CD4-positive, alpha-beta T cell treated with Interleukin-6 at 100 ng/mL for 8 hours (primary cell): ENCODE results near the gene GNA12.

ENCODE experiments used
- DNase-seq: peaks from one replicate; pipeline ENCODE4 v3.0.0-alpha.2; 2020; ENCODE audit warnings: mixed read lengths, low spot score

Gene GNA12

DNA sequence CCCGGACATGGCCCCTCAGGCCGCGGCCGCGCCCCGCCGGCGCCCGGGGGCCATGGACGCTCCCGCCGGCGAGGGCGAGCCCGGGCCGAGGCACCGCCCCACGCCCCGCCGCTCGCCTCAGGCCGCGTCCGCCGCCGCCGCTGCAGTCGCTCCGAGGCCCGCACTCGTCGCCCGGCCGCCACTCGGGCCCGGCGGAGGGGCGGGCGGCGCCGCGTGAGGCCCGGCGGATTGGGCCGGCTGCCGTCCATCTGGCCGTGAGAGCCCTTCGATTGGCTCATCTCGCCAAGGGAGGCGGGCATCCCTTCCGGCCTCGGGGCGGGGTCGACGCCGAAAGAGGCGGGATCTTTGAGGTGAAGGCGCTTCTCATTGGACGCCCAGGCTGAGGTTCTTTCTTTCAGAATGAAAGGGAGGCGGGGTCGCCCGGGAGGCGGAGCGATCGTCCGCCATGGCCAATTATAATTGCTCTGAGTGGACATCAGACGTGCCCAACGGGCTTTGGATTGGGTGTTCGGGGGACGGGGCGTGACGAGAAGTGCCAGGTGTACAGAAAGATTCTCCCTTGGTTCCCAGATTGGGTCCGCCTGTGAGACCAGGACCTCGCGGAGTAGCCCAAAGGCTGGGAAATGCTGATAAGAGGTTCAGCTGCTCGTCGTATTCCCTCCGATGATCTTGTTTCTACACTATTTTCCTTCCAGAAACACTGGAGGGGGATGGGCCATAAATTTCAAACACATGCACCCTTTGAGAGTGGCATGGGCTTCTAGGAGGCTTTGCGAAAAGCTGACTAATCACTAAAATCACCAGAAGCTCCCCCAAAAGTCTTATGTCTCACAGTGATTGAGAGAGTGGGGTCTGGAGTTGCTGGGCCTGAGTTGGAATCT lies at the start of gene GNA12:
Gene GNA12, minus strand, starts transcription at position 156 of the 881 bp plus-strand sequence. Its CDS starts 147 bp downstream, at position 9.
- DNase-seq, result peak; percentile 97

DNA sequence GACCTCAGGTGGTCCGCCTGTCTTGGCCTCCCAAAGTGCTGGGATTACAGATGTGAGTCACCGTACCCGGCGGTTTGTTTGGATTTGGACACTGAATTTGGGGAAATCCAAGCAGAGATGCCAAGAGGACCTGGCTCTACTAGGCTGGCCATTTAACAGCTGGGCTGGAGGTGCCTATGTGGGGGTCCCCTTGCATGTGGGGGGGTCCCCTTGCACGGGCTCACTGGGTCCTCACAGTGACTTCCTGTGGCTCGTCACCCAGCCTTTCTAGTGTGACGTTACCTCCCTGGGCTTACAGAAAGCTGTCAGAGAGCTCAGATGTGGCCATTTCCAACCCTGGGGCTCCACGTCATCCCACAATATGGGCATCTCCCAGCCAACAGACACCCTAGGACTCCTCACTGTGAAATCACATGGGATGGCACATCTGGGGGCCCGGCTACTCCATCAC lies 49.3 kb upstream of the GNA12 start:
- DNase-seq, result no peak

GRCh38 chr7:2892549-2892948 lies 48.4 kb upstream of the GNA12 start:
- DNase-seq, result no peak

- no peak for DNase-seq
These were observed 43.7 kb upstream of the GNA12 start for GRCh38 chr7:2887816-2888215.

GRCh38 chr7:2886900-2887299 lies 42.8 kb upstream of the GNA12 start:
- DNase-seq, result peak; percentile 57

- no peak for DNase-seq
These were observed 42.3 kb upstream of the GNA12 start for GRCh38 chr7:2886391-2886790.

GRCh38 chr7:2884161-2884560 lies 40.1 kb upstream of the GNA12 start:
- no peak for DNase-seq

DNA sequence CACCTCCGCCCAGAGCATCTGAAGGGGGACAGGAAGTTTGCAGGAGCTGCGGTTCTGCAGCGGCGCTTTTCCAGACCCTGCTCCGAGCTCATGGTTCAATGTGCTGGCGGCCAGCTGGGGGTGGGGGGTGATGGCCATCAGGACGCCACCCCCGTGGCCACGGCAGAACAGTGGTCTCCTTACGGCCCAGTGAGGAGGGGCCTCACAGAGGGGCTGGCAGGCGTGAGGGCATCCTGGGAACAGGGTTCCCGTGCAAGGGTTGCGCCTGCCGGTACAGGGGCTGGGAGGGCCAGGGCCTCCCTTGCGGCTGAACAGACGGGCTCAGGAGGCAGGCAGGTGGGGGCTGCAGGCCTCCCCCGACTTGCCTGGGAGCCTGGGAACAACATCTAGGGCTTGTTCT lies 39.0 kb upstream of the GNA12 start:
- no peak for DNase-seq

GRCh38 chr7:2882111-2882510 lies 38.0 kb upstream of the GNA12 start:
- DNase-seq, result no peak

DNA sequence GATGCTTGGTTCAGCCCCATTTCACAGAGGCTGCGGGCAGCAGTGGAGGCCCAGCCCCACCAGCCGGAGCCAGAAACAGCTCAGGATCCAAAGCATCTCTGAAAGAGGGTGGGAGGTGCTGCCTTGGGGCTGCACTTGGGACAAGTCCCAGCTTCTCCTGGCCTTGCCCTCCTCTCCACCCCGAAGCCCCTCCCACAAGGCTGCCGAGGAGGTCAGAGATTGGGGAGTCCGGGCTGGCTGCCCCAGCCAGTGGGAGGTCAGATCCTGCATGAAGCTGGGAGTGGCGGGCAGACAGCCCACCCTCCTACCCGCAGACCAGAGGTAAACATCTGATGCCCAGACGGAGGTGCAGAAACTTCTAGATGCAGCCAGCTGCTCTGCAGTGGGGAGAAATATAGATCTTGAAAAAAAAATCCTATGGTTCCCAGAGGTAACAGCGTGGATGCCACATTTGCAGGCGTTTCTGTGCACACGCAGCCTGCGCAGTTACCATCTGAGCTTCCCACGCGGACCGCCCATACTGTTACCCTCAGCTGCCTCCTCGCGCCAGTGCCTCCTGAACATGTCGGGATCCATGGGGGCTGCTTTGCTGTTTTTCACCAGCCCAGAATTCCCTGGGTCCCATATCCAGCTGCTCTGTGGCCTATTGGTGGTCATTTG lies 36.9 kb upstream of the GNA12 start:
- no peak for DNase-seq

GRCh38 chr7:2880051-2880450 lies 35.9 kb upstream of the GNA12 start:
- no peak for DNase-seq

- no peak for DNase-seq
These were observed 35.2 kb upstream of the GNA12 start for GRCh38 chr7:2879354-2879753.

GRCh38 chr7:2878306-2878705 lies 34.2 kb upstream of the GNA12 start:
- DNase-seq, result no peak

DNA sequence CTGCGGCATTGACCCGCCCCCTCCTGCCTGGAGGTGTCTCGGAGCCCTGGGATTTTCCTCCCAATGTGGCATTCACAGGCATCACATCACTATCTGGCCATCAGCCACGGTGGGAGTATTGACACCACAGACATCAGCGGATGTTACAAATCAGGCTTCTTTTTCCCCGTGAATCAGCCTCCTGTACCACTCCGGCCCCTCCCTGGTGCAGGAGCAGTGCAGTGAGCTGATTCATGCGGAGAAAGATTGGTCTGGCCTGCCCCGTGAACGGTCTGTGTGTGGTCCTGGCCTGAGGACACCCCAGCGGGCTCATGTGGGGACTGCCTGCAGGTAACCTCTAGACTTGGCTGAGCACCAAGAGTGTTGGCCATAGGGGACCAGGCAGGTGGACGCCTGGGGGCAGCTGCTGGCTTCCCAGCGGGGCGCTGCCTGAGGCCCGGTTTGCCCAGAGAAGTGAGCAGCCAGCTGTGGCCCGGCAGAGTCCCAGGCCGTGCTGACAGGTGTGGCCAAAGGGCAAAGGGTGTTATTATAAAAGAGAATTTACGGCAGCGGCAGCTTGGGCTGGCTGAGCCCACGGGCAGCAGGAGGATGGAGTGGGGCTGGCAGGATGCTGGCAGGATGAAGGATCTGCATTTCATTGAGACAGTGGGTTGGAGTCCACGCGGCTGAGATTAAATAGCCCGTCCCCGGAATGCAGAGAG lies 32.1 kb upstream of the GNA12 start:
- DNase-seq, result no peak

GRCh38 chr7:2873686-2874551 lies 29.8 kb upstream of the GNA12 start:
- no peak for DNase-seq

GRCh38 chr7:2873146-2873545 lies 29.0 kb upstream of the GNA12 start:
- DNase-seq, result no peak

- DNase-seq, result no peak
These were observed 28.3 kb upstream of the GNA12 start for GRCh38 chr7:2872296-2872874.

DNA sequence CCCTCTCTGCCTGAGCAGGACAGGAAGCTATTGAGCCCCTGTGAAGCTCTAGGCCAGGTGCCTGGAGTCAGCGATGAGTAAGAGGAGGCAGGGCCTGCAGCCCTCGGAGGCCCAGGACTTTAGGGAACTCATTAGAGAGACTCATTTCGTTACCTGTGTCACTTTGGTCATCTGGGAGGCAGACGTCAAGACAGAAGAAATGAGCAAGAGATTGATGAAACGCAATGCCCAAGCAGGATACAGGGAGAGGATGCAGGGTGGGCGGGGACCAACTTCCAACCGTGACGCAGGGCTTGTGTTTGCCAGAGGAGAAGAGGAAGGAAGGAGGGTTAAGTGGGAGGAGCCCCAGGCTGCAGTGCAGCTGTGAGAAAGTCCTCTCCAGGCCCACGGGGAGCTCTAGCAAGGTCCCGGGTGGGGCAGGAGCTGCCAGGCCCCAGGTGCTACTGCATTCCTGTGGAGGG lies 26.4 kb upstream of the GNA12 start:
- peak; percentile 63 for DNase-seq

- no peak for DNase-seq
These were observed 25.9 kb upstream of the GNA12 start for GRCh38 chr7:2869981-2870380.

DNA sequence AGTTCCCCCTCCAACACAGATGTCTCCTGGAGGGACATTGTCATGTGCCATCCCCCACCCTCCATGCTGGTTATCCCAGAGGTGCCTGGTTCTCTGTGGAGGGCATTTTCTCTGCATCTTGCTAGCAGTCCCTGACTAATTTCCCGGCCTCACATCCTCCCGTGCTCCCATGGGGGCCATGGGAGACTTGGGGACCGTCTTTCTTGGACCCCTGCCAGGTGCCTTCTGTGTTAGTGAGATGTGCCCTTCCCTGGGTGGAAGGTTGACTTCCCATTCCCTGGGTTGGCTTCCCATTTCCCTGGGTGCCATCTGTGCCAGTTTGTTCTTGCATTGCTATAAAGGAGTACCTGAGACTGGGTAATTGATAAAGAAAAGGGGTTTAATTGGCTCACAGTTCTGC lies 22.5 kb upstream of the GNA12 start:
- DNase-seq, result no peak

- peak; percentile 66 for DNase-seq
These were observed 21.0 kb upstream of the GNA12 start for GRCh38 chr7:2864999-2865670.
